BJ (cell line): ENCODE results near the gene TIAM2. TPM values are rescaled to one million over a fixed set of nuclear protein-coding genes. Genes with fewer than 3 reads are reported as not detected.

Experiments used
- CTCF ChIA-PET: fragments of 350-600 bp; formaldehyde crosslinking; extraction: SDS; loops from one replicate; lab custom pipeline; 2021; ENCODE audit warnings: antibody characterized with exemption, inconsistent platforms; lab: Yijun Ruan, JAX
- POLR2A ChIA-PET: fragments of 300-600 bp; sonication (Branson Sonifier 250); formaldehyde crosslinking; extraction: SDS; loops from one replicate; lab custom pipeline; 2021; ENCODE audit warnings: antibody characterized with exemption; lab: Charles Lee
- DNase-seq: peaks from one replicate; pipeline ENCODE4 v3.0.0-alpha.2; 2011; ENCODE audit warnings: low read depth
- H3K27me3 ChIP-seq: 2 replicates; pipeline ENCODE4 v1.6.0; 2011; ENCODE audit warnings: low read length; ENCODE audit not compliant: control insufficient read depth, insufficient read depth
- H3K36me3 ChIP-seq: 2 replicates; pipeline ENCODE4 v1.5.1; 2011; ENCODE audit warnings: low read length; ENCODE audit not compliant: control insufficient read depth, insufficient read depth
- H3K4me3 ChIP-seq: 2 replicates; pipeline ENCODE4 v1.5.1; 2011; ENCODE audit warnings: low read depth, mild to moderate bottlenecking, control low read depth, low read length
- CTCF ChIP-seq: IDR thresholded peaks from 2 replicates; pipeline ENCODE4 v1.5.1; 2011; ENCODE audit warnings: low read depth, mild to moderate bottlenecking, control low read depth, inconsistent platforms, low read length, moderate library complexity; ENCODE audit not compliant: insufficient read depth
- polyA plus RNA-seq: library from polyadenylated mRNA; depleted of rRNA; stranded (reverse); fragments of >200 nt; gene quantifications from 2 replicates; pipeline ENCODE4 v1.2.3, GENCODE V29; 2011

Gene TIAM2
- polyA plus RNA-seq, 1 experiment: 4.6 TPM

GRCh38 chr6:155195903-155196302, 200.8 kb downstream of the TIAM2 start:
- Histone ChIP-seq H3K27me3 (no peaks in the 10 kb centered on the region), H3K36me3 (no peaks in the 10 kb centered on the region; the same call in 1 of the 2 replicates), H3K4me3 (no peak overlapping the region)
- no peak for TF ChIP-seq CTCF
- DNase-seq: no peak
- CTCF ChIA-PET: no interaction called here
- POLR2A ChIA-PET: no interaction called here

- DNase-seq: no peak
- Histone ChIP-seq H3K36me3 (no peaks in the 10 kb centered on the region; the same call in 1 of the 2 replicates), H3K27me3 (no peaks in the 10 kb centered on the region), H3K4me3 (no peak overlapping the region)
- no peak for TF ChIP-seq CTCF
- POLR2A ChIA-PET: no interaction called here
- CTCF ChIA-PET: no interaction called here
Measured at GRCh38 chr6:155196911-155197310, 201.8 kb downstream of the TIAM2 start.

DNA sequence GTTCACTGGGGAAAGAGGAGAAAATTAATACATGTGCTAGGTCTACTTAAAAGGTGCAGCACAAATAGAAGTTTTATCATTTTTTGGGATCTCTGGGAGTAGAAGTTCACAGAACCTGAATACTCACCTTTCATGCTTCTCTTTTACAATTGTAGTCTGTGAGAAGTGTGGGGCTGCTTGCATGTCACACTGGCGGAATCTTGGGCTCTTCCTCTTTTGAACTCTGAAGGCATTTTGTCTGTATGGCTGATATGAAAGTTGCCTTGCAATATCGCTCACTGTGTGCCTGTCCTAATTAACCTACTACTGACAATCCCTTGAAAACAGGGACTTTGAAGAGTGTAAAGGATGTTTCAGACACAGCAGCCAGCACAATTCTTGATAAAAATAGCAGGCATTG, 202.8 kb downstream of the TIAM2 start:
- POLR2A ChIA-PET: no interaction called here
- CTCF ChIA-PET: interaction anchor here (1.0 kb wide), 1 partner anchor 95 kb away, joined by 3 read pairs; no protein-coding TSS in a partner anchor
- DNase-seq: no peak
- H3K4me3 ChIP-seq: no peak overlapping the region
- H3K36me3 ChIP-seq: no peaks in the 10 kb centered on the region; the same call in 1 of the 2 replicates
- H3K27me3 ChIP-seq: no peaks in the 10 kb centered on the region
- TF ChIP-seq CTCF: no peak

DNA sequence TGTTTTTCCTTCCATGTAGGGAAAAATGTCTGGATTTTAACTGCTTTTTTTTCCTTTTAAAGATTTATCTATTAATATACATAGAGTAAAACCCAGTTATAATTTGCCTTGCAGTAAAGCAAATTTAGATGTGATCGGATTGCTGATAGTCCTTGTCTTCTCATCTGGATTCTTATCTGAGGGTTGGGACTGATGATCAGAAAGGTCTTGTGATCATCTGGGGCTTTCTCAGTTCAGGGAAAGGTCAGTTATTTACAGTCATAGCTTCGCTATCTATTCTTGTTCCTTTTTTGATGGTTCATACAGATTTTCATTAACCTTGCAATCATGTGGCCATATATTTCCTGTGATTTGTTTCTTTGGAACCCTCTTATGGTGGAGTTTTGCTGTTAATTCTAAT, 204.9 kb downstream of the TIAM2 start:
- POLR2A ChIA-PET: no interaction called here
- DNase-seq: no peak

GRCh38 chr6:155201461-155202226, 206.5 kb downstream of the TIAM2 start:
- no peaks in the 10 kb centered on the region for H3K27me3 ChIP-seq
- H3K4me3 ChIP-seq: no peak overlapping the region
- POLR2A ChIA-PET: interaction anchor here (0.6 to 1.0 kb wide), 2 partner anchors 13 to 270 kb away, joined by 3 to 8 read pairs; no protein-coding TSS in a partner anchor
- no peak for TF ChIP-seq CTCF
- H3K36me3 ChIP-seq: no peaks in the 10 kb centered on the region
- peak; percentile 94 for DNase-seq
- CTCF ChIA-PET: no interaction called here

More for the DNA sequence above, 204.9 kb downstream of the TIAM2 start:
- no peak for TF ChIP-seq CTCF
- Histone ChIP-seq H3K27me3 (no peaks in the 10 kb centered on the region), H3K4me3 (no peak overlapping the region), H3K36me3 (no peaks in the 10 kb centered on the region; the same call in 1 of the 2 replicates)
- CTCF ChIA-PET: no interaction called here
